Anterior cingulate cortex (tissue), 58 donors: ENCODE results near the gene USP10.

ENCODE experiments used
- DNase-seq, 58 donors: peaks; one replicate each; lab custom pipeline; 2025; lab: John Stamatoyannopoulos, UW

The USP10 gene

GRCh38 chr16:84766978-84767773 is 67.4 kb downstream of the USP10 start:
- no peak for DNase-seq

- DNase-seq: no peak
Measured at GRCh38 chr16:84768061-84768807, 68.4 kb downstream of the USP10 start.

- DNase-seq: no peak
Measured at GRCh38 chr16:84768808-84769197, 69.0 kb downstream of the USP10 start.

GRCh38 chr16:84769416-84769815 is 69.6 kb downstream of the USP10 start:
- no peak for DNase-seq

- DNase-seq: peak in 3 of 58 donors; percentile 11 to 57 (median 38)
Measured at GRCh38 chr16:84773312-84773711, 73.5 kb downstream of the USP10 start.

- DNase-seq: peak in 5 of 58 donors; percentile 14 to 35 (median 22)
Measured at GRCh38 chr16:84774810-84775209, 75.0 kb downstream of the USP10 start.

- DNase-seq: no peak
Measured at GRCh38 chr16:84775262-84775810, 75.5 kb downstream of the USP10 start.

GRCh38 chr16:84777435-84777834 is 77.6 kb downstream of the USP10 start:
- peak in 1 of 58 donors; percentile 13 for DNase-seq

- DNase-seq: no peak
Measured at GRCh38 chr16:84778720-84779119, 78.9 kb downstream of the USP10 start.

GRCh38 chr16:84780063-84780462 is 80.3 kb downstream of the USP10 start:
- no peak for DNase-seq

GRCh38 chr16:84780544-84781376 is 81.0 kb downstream of the USP10 start:
- peak in 1 of 58 donors; percentile 5 for DNase-seq

- DNase-seq: no peak
Measured at GRCh38 chr16:84782846-84783245, 83.0 kb downstream of the USP10 start.

- peak in 2 of 58 donors; percentile 13 to 48 for DNase-seq
Measured at GRCh38 chr16:84785843-84786581, 86.2 kb downstream of the USP10 start.

GRCh38 chr16:84786605-84787262 is 86.9 kb downstream of the USP10 start:
- DNase-seq: no peak

- DNase-seq: no peak
Measured at GRCh38 chr16:84787263-84787622, 87.4 kb downstream of the USP10 start.

GRCh38 chr16:84788920-84789391 is 89.2 kb downstream of the USP10 start:
- DNase-seq: no peak

GRCh38 chr16:84789431-84789830 is 89.6 kb downstream of the USP10 start:
- DNase-seq: no peak

- DNase-seq: no peak
Measured at GRCh38 chr16:84790301-84790700, 90.5 kb downstream of the USP10 start.

- no peak for DNase-seq
Measured at GRCh38 chr16:84791088-84791487, 91.3 kb downstream of the USP10 start.
